ENCODE data around the gene EFCC1. TPM values are rescaled to one million over a fixed set of nuclear protein-coding genes. Genes with fewer than 3 reads are reported as not detected.
A peak's percentile ranks its signal among the peaks of the same experiment; 100 is the strongest.
"Not testable (repeated sequence)": the region's sequence is repeated elsewhere in the genome, so short reads cannot be mapped to it uniquely, and the experiment has no call there.

The EFCC1 gene
- total RNA-seq, 2 donors from 2014 or later = 1.8 to 4.0 TPM

- intact Hi-C loops (cut with DNase I) = no loop called here
- Histone ChIP-seq H3K9me3 (no peaks in the 10 kb centered on the region), H3K4me1 (peaks cover 15% of the 10 kb centered on the region), H3K27me3 (no peaks in the 10 kb centered on the region), H3K27ac (no peak overlapping the region), H3K4me3 (no peak overlapping the region), H3K36me3 (replicated peaks in 1 of 2; ENCODE audit: insufficient read depth in 1 of 2, low read depth in 2 of 2) (no peaks in the 10 kb centered on the region)
- ATAC-seq (no peak), DNase-seq (no peak)
- TF ChIP-seq POLR2A (IDR thresholded peaks at IDR 0.05) = no peak
- no peak for TF ChIP-seq CTCF (IDR thresholded peaks at IDR 0.05)
- 52 to 68% methylated on average over 4 to 6 of the region's 6 CpGs for WGBS, 2 donors
Observed at GRCh38 chr3:129084501-129084900, 83.4 kb downstream of the EFCC1 start.

- TF ChIP-seq CTCF (IDR thresholded peaks at IDR 0.05) (no peak), POLR2A (IDR thresholded peaks at IDR 0.05) (no peak)
- ATAC-seq (no peak), DNase-seq (no peak)
- intact Hi-C loops (cut with DNase I) = no loop called here
- WGBS, 2 donors = 97 to 100% methylated on average over 1 to 11 of the region's 12 CpGs
- no peak overlapping the region for H3K27ac ChIP-seq
- H3K36me3 ChIP-seq (replicated peaks in 1 of 2; ENCODE audit: insufficient read depth in 1 of 2, low read depth in 2 of 2) = no peaks in the 10 kb centered on the region
- no peaks in the 10 kb centered on the region for H3K9me3 ChIP-seq
- H3K4me3 ChIP-seq = no peak overlapping the region
- H3K27me3 ChIP-seq = no peaks in the 10 kb centered on the region
- H3K4me1 ChIP-seq = peaks cover 15% of the 10 kb centered on the region
Observed at GRCh38 chr3:129085165-129085715, 84.1 kb downstream of the EFCC1 start.

- ATAC-seq (no peak), DNase-seq (no peak)
- intact Hi-C loops (cut with DNase I) = no loop called here
- TF ChIP-seq CTCF (IDR thresholded peaks at IDR 0.05) = no peak
- no peak for TF ChIP-seq POLR2A (IDR thresholded peaks at IDR 0.05)
- Histone ChIP-seq H3K27me3 (no peaks in the 10 kb centered on the region), H3K4me3 (no peak overlapping the region), H3K9me3 (no peaks in the 10 kb centered on the region), H3K27ac (peak overlapping the region in 1 of 4 donors; percentile 79), H3K36me3 (replicated peaks in 1 of 2; ENCODE audit: insufficient read depth in 1 of 2, low read depth in 2 of 2) (no peaks in the 10 kb centered on the region), H3K4me1 (peaks cover 15% of the 10 kb centered on the region)
- 89% methylated on average over 4 of the region's 4 CpGs; no CpG with 5 or more reads in 1 of the 2 donors for WGBS, 2 donors
Observed at GRCh38 chr3:129085818-129086217, 84.7 kb downstream of the EFCC1 start.

- Histone ChIP-seq H3K27me3 (no peaks in the 10 kb centered on the region), H3K4me3 (no peak overlapping the region), H3K9me3 (no peaks in the 10 kb centered on the region), H3K4me1 (peaks cover 15% of the 10 kb centered on the region), H3K27ac (peak overlapping the region; percentile 39 to 89 (median 77)), H3K36me3 (replicated peaks in 1 of 2; ENCODE audit: insufficient read depth in 1 of 2, low read depth in 2 of 2) (peaks cover 0 to 4% of the 10 kb centered on the region in 2 donors)
- TF ChIP-seq CTCF (IDR thresholded peaks at IDR 0.05) (no peak), POLR2A (IDR thresholded peaks at IDR 0.05) (peak in 1 of 3 donors; percentile 20)
- peak; percentile 62 to 77 (median 73) for DNase-seq
- 42 to 45% methylated on average over 8 of the region's 8 CpGs for WGBS, 2 donors
- intact Hi-C loops (cut with DNase I) = no loop called here
- peak; percentile 77 for ATAC-seq
Observed at GRCh38 chr3:129087138-129087702, 86.1 kb downstream of the EFCC1 start.

GRCh38 chr3:129087904-129088303, 86.8 kb downstream of the EFCC1 start:
- intact Hi-C loops (cut with DNase I); H3K27me3 ChIP-seq; H3K9me3 ChIP-seq; H3K36me3 ChIP-seq (replicated peaks in 1 of 2; ENCODE audit: insufficient read depth in 1 of 2, low read depth in 2 of 2); H3K4me3 ChIP-seq: not testable (repeated sequence)
- Histone ChIP-seq H3K27ac (peak overlapping the region in 1 of 4 donors; percentile 50), H3K4me1 (peaks cover 15% of the 10 kb centered on the region)
- DNase-seq = peak; percentile 61 to 81 (median 66)
- WGBS, 2 donors = no CpG with 5 or more reads among the region's 9 CpGs
- ATAC-seq = peak; percentile 94

GRCh38 chr3:129088312-129088711, 87.2 kb downstream of the EFCC1 start:
- no CpG with 5 or more reads among the region's 6 CpGs for WGBS, 2 donors
- intact Hi-C loops (cut with DNase I) = not testable (repeated sequence)
- ATAC-seq = peak; percentile 12

More at GRCh38 chr3:129088312-129088711, 87.2 kb downstream of the EFCC1 start:
- H3K4me3 ChIP-seq; H3K9me3 ChIP-seq; H3K27me3 ChIP-seq; DNase-seq; H3K36me3 ChIP-seq (replicated peaks in 1 of 2; ENCODE audit: insufficient read depth in 1 of 2, low read depth in 2 of 2); H3K27ac ChIP-seq: not testable (repeated sequence)
- H3K4me1 ChIP-seq = peaks cover 15% of the 10 kb centered on the region
